ENCODE data around the gene GRIK4.

Gene GRIK4

GRCh38 chr11:120998581-120998980, 487.0 kb downstream of the GRIK4 start:
- H3K27me3 ChIP-seq (ENCODE audit: insufficient read depth, poor library complexity, severe bottlenecking) = peaks cover 15% of the 10 kb centered on the region
- no peak for TF ChIP-seq SPI1 (IDR thresholded peaks at IDR 0.05; ENCODE audit: borderline replicate concordance, low read depth)
- no peak overlapping the region for H3K4me3 ChIP-seq (replicated peaks; ENCODE audit: insufficient read depth, low read length)
- H3K27ac ChIP-seq (replicated peaks) = no peak overlapping the region
- no peak for DNase-seq (ENCODE audit: low read depth in 1 of 2, low spot score in 1 of 2)

GRCh38 chr11:121004206-121004840, 492.8 kb downstream of the GRIK4 start:
- H3K27me3 ChIP-seq (ENCODE audit: insufficient read depth, poor library complexity, severe bottlenecking) = peaks cover 7% of the 10 kb centered on the region
- H3K4me3 ChIP-seq (replicated peaks; ENCODE audit: insufficient read depth, low read length) = no peak overlapping the region
- no peak for DNase-seq (ENCODE audit: low read depth in 1 of 2, low spot score in 1 of 2)
- no peak for TF ChIP-seq CTCF (IDR thresholded peaks at IDR 0.05; ENCODE audit: insufficient read depth, low read length)
- no peak for TF ChIP-seq REST (IDR thresholded peaks at IDR 0.05; ENCODE audit: insufficient replicate concordance, low read depth)
- no peak for TF ChIP-seq GABPA (IDR thresholded peaks at IDR 0.05; ENCODE audit: low read depth)
- TF ChIP-seq POLR2AphosphoS5 (IDR thresholded peaks at IDR 0.05; ENCODE audit: low read depth) = no peak
- no peak for TF ChIP-seq SPI1 (IDR thresholded peaks at IDR 0.05; ENCODE audit: borderline replicate concordance, low read depth)
- no peak overlapping the region for H3K27ac ChIP-seq (replicated peaks)

GRCh38 chr11:121006922-121007321, 495.4 kb downstream of the GRIK4 start:
- H3K4me3 ChIP-seq (replicated peaks; ENCODE audit: insufficient read depth, low read length) = no peak overlapping the region
- TF ChIP-seq SPI1 (IDR thresholded peaks at IDR 0.05; ENCODE audit: borderline replicate concordance, low read depth) (no peak), REST (IDR thresholded peaks at IDR 0.05; ENCODE audit: insufficient replicate concordance, low read depth) (no peak), CTCF (IDR thresholded peaks at IDR 0.05; ENCODE audit: insufficient read depth, low read length) (no peak), GABPA (IDR thresholded peaks at IDR 0.05; ENCODE audit: low read depth) (no peak), POLR2AphosphoS5 (IDR thresholded peaks at IDR 0.05; ENCODE audit: low read depth) (no peak)
- no peak overlapping the region for H3K27ac ChIP-seq (replicated peaks)
- H3K27me3 ChIP-seq (ENCODE audit: insufficient read depth, poor library complexity, severe bottlenecking) = peaks cover 4% of the 10 kb centered on the region
- no peak for DNase-seq (ENCODE audit: low read depth in 1 of 2, low spot score in 1 of 2)

- no peak for DNase-seq (ENCODE audit: low read depth in 1 of 2, low spot score in 1 of 2)
- no peaks in the 10 kb centered on the region for H3K27me3 ChIP-seq (ENCODE audit: insufficient read depth, poor library complexity, severe bottlenecking)
- no peak overlapping the region for H3K4me3 ChIP-seq (replicated peaks; ENCODE audit: insufficient read depth, low read length)
- TF ChIP-seq GABPA (IDR thresholded peaks at IDR 0.05; ENCODE audit: low read depth) = no peak
- no peak for TF ChIP-seq REST (IDR thresholded peaks at IDR 0.05; ENCODE audit: insufficient replicate concordance, low read depth)
- no peak for TF ChIP-seq POLR2AphosphoS5 (IDR thresholded peaks at IDR 0.05; ENCODE audit: low read depth)
- no peak for TF ChIP-seq SPI1 (IDR thresholded peaks at IDR 0.05; ENCODE audit: borderline replicate concordance, low read depth)
- no peak for TF ChIP-seq CTCF (IDR thresholded peaks at IDR 0.05; ENCODE audit: insufficient read depth, low read length)
- H3K27ac ChIP-seq (replicated peaks) = no peak overlapping the region
These were observed 497.0 kb downstream of the GRIK4 start for GRCh38 chr11:121008551-121008950.
